ENCODE data around the gene CD300LF. TPM values are rescaled to one million over a fixed set of nuclear protein-coding genes. Genes with fewer than 3 reads are reported as not detected.

Gene CD300LF
- total and polyA plus RNA-seq, 2 donors (not counting 1 experiment from before 2014, with no cell fraction given) = 0.52 to 1.1 TPM

DNA sequence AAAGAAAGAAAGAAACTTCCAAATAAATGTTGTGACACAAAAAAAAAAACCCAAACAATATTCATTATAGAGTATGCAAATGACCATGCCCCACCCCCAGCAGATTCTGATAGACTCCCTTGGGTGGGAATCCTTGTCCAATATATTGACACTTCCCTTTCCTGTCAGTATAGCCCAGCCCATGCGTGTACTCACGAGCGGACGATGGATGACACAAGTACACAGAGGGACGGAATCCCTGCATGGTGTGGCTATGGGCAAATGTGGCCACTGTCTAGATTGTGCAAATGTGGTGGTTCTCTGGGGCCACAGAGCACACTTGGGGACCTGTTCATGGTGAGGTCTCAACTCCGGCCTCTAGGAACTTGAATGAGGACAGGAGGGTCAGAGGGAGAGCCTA lies 27.4 kb upstream of the CD300LF start:
- H3K27me3 Mint-ChIP-seq = no peaks in the 10 kb centered on the region
- intact Hi-C loops (cut with micrococcal nuclease) = no loop called here
- DNase-seq = no peak
- H3K36me3 ChIP-seq (replicated peaks in 1 of 2; ENCODE audit: control extremely low read depth in 1 of 2, control insufficient read depth in 1 of 2, extremely low read depth in 1 of 2, insufficient read depth in 2 of 2, low read length in 1 of 2) = no peaks in the 10 kb centered on the region
- H3K4me3 Mint-ChIP-seq = peak overlapping the region; percentile 26
- CTCF ChIA-PET = interaction anchor here (1.4 to 3.9 kb wide), 3 partner anchors 23 to 83 kb away, joined by 4 to 42 read pairs (median 4); no protein-coding TSS in a partner anchor
- no peak overlapping the region for H3K4me3 ChIP-seq (ENCODE audit: control extremely low read depth in 1 of 5, extremely low read depth in 1 of 5, insufficient read depth in 1 of 5, low read depth in 2 of 5, low read length in 4 of 5)
- no peak for ATAC-seq (ENCODE audit: low read depth)
- peaks cover 42% of the 10 kb centered on the region for H3K79me2 ChIP-seq (ENCODE audit: control insufficient read depth, insufficient read depth, low read length)
- H2AFZ ChIP-seq (ENCODE audit: insufficient read depth, low read depth, low read length, poor library complexity, severe bottlenecking) = no peak overlapping the region
- no peaks in the 10 kb centered on the region for H3K9me3 Mint-ChIP-seq (ENCODE audit: insufficient read depth)
- H4K20me1 ChIP-seq (ENCODE audit: control insufficient read depth, insufficient read depth, low read length, poor library complexity, severe bottlenecking) = no peaks in the 10 kb centered on the region
- H3K9ac ChIP-seq (ENCODE audit: low read length) = no peak overlapping the region
- peak overlapping the region; percentile 22 for H3K4me2 ChIP-seq (replicated peaks; ENCODE audit: low read depth, low read length, poor library complexity, severe bottlenecking)
- H3K4me1 Mint-ChIP-seq = peaks cover 72% of the 10 kb centered on the region
- H3K27me3 ChIP-seq (replicated peaks in 1 of 4; ENCODE audit: control extremely low read depth in 1 of 4, control insufficient read depth in 3 of 4, insufficient read depth in 4 of 4, low read length in 3 of 4) = no peaks in the 10 kb centered on the region
- H3K4me1 ChIP-seq (ENCODE audit: control insufficient read depth in 2 of 2, insufficient read depth in 2 of 2, low read length in 2 of 2) = peaks cover 74 to 85% of the 10 kb centered on the region in 2 donors
- H3K9me3 ChIP-seq (ENCODE audit: control extremely low read depth in 1 of 3, control insufficient read depth in 2 of 3, insufficient read depth in 1 of 3, low read length in 2 of 3) = no peaks in the 10 kb centered on the region
- POLR2A ChIA-PET = no interaction called here
- H3K27ac ChIP-seq (ENCODE audit: low read length in 2 of 2) = peak overlapping the region in 1 of 2 donors; percentile 35
- H3K27ac Mint-ChIP-seq = peak overlapping the region; percentile 72
- 62% methylated on average over 4 of the region's 6 CpGs for WGBS (ENCODE audit: insufficient coverage)
- TF ChIP-seq EZH2 (IDR thresholded peaks at IDR 0.05; ENCODE audit: borderline replicate concordance, insufficient read depth, low read depth, low read length, poor library complexity, severe bottlenecking) = no peak
- TF ChIP-seq, protein P1, sequence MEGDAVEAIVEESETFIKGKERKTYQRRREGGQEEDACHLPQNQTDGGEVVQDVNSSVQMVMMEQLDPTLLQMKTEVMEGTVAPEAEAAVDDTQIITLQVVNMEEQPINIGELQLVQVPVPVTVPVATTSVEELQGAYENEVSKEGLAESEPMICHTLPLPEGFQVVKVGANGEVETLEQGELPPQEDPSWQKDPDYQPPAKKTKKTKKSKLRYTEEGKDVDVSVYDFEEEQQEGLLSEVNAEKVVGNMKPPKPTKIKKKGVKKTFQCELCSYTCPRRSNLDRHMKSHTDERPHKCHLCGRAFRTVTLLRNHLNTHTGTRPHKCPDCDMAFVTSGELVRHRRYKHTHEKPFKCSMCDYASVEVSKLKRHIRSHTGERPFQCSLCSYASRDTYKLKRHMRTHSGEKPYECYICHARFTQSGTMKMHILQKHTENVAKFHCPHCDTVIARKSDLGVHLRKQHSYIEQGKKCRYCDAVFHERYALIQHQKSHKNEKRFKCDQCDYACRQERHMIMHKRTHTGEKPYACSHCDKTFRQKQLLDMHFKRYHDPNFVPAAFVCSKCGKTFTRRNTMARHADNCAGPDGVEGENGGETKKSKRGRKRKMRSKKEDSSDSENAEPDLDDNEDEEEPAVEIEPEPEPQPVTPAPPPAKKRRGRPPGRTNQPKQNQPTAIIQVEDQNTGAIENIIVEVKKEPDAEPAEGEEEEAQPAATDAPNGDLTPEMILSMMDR (IDR thresholded peaks at IDR 0.05) = no peak

DNA sequence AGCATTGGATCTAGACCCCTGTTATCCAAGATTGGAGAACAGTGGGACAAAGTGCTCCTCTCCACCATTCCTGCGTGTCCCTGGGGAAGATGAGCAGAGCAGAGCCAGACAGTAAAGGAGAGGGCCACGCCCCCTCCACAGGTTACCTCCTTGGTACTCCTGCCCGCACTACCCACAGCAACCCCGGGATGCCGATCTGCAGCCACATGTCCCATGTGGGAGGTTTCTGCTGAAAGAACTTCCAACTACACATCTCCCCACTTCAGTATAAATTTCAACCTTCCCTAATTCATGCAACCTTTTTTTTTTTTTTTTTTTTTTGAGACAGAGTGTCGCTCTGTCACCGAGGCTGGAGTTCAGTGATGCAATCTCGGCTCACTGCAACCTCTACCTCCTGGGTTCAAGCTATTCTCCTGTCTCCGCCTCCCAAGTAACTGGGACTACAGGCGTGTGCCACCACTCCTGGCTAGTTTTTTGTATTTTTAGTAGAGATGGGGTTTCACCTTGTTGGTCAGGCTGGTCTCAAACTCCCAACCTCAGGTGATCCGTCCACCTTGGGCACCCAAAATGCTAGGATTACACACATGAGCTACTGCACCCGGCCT lies 26.6 kb upstream of the CD300LF start:
- Mint-ChIP-seq H3K27ac (peak overlapping the region; percentile 94), H3K27me3 (no peaks in the 10 kb centered on the region), H3K9me3 (ENCODE audit: insufficient read depth) (no peaks in the 10 kb centered on the region), H3K4me1 (peaks cover 66% of the 10 kb centered on the region), H3K4me3 (peak overlapping the region; percentile 87)
- CTCF ChIA-PET = interaction anchor here (1.9 to 5.6 kb wide), 8 partner anchors 7 to 124 kb away, joined by 4 to 344 read pairs (median 44); partner anchors contain the start of gene GRIN2C
- H2AFZ ChIP-seq (ENCODE audit: insufficient read depth, low read depth, low read length, poor library complexity, severe bottlenecking) = no peak overlapping the region
- H3K79me2 ChIP-seq (ENCODE audit: control insufficient read depth, insufficient read depth, low read length) = peaks cover 40% of the 10 kb centered on the region
- POLR2A ChIA-PET = interaction anchor here (0.8 to 3.3 kb wide), 3 partner anchors 9 to 81 kb away, joined by 6 to 55 read pairs (median 7); partner anchors contain the start of gene NHERF1
- TF ChIP-seq EZH2 (IDR thresholded peaks at IDR 0.05; ENCODE audit: borderline replicate concordance, insufficient read depth, low read depth, low read length, poor library complexity, severe bottlenecking) = no peak
- TF ChIP-seq, protein P1 (IDR thresholded peaks at IDR 0.05) = no peak
- no peaks in the 10 kb centered on the region for H3K36me3 ChIP-seq (replicated peaks in 1 of 2; ENCODE audit: control extremely low read depth in 1 of 2, control insufficient read depth in 1 of 2, extremely low read depth in 1 of 2, insufficient read depth in 2 of 2, low read length in 1 of 2)
- H3K4me2 ChIP-seq (replicated peaks; ENCODE audit: low read depth, low read length, poor library complexity, severe bottlenecking) = peak overlapping the region; percentile 98
- no peaks in the 10 kb centered on the region for H3K9me3 ChIP-seq (ENCODE audit: control extremely low read depth in 1 of 3, control insufficient read depth in 2 of 3, insufficient read depth in 1 of 3, low read length in 2 of 3)
- peak overlapping the region; percentile 80 for H3K9ac ChIP-seq (ENCODE audit: low read length)
- H3K4me1 ChIP-seq (ENCODE audit: control insufficient read depth in 2 of 2, insufficient read depth in 2 of 2, low read length in 2 of 2) = peaks cover 67 to 76% of the 10 kb centered on the region in 2 donors
- intact Hi-C loops (cut with micrococcal nuclease) = loop anchor here (5.0 kb wide), 1 partner anchor 38 kb away; the partner anchor contains the start of gene NAT9
- peak overlapping the region in 1 of 2 donors; percentile 52 for H3K27ac ChIP-seq (ENCODE audit: low read length in 2 of 2)
- WGBS (ENCODE audit: insufficient coverage) = 45% methylated on average over 6 of the region's 12 CpGs
- no peak overlapping the region for H3K4me3 ChIP-seq (ENCODE audit: control extremely low read depth in 1 of 5, extremely low read depth in 1 of 5, insufficient read depth in 1 of 5, low read depth in 2 of 5, low read length in 4 of 5)
- H4K20me1 ChIP-seq (ENCODE audit: control insufficient read depth, insufficient read depth, low read length, poor library complexity, severe bottlenecking) = no peaks in the 10 kb centered on the region
- no peaks in the 10 kb centered on the region for H3K27me3 ChIP-seq (replicated peaks in 1 of 4; ENCODE audit: control extremely low read depth in 1 of 4, control insufficient read depth in 3 of 4, insufficient read depth in 4 of 4, low read length in 3 of 4)
- no peak for ATAC-seq (ENCODE audit: low read depth)
- DNase-seq = no peak

All from B cell (primary cell).